ENCODE data around the gene LANCL2.
"Not testable (repeated sequence)": the region's sequence is repeated elsewhere in the genome, so short reads cannot be mapped to it uniquely, and the experiment has no call there.

LANCL2 gene

GRCh38 chr7:55363386-55364170 lies 1.6 kb upstream of the LANCL2 start:
- no peak for DNase-seq

- DNase-seq = peak; percentile 97 to 99 (median 98)
These were observed 731 bp downstream of the LANCL2 start for GRCh38 chr7:55365675-55366460.

- DNase-seq = peak; percentile 22 to 33 (median 28)
These were observed 1.4 kb downstream of the LANCL2 start for GRCh38 chr7:55366461-55367070.

- DNase-seq = no peak
These were observed 2.2 kb downstream of the LANCL2 start for GRCh38 chr7:55367283-55367840.

DNA sequence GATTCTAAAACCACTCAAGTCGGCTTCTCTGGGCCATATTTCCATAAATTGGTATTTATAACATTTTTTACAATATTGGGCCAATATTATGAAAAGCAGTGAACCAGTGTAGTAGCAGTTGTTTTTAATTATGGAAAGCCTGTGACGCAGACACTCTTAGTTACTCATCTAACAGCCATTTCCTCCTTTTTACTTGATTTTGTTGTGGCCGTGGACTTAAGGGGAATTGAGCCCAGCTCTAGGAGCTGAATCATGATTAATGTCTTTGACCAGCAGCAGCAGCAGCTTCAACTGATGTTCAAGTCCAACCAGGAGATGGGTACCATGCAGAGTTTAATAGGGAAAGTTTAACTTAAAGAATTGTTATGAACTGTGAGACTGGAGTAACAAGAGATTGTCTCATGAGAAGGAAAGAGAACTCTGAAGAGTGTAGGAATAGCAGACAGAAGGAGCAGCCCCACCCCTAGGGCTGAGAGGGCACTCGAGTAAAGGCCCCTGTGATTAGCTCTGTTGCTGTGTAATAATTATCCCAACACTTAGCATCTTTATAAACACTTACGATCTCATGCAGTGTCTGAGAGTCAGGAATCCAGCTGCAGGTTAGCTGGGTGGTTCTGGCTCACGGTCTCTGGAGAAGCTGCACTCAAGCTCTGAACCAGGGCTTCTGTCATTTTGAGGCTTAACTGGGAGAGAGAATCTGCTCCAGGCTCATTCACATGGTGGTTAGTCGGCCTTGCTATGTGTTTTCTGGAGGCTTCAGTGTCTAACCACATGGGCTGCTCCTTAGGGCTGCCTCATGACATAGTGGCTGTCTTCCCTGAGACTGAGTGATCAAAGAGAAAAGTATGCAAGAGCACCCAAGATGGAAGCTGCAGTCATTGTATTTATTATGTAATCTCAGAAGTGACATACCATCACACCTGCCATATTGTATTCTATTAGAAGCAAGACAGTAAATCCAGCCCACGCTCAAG lies 4.6 kb downstream of the LANCL2 start:
- DNase-seq = peak in 3 of 4 experiments; percentile 11 to 40 (median 27)

DNA sequence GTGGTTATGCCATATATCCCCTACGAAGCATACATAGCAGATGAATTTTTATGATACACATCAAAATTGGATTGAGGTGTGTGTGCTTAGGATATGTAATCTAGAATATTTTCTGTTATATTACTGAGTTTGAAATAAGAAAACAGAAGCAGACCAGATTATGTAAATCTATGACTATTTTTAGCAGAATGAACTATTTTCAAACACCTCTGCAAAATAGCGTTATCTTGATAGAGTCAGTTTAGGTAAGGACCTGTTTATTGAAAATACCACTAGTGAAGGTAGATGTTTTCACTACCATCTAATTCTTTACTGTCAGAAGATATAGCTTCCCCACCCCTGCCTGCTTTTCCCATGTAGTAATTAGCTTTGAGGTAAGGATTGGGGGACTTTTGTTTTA lies 9.1 kb downstream of the LANCL2 start:
- DNase-seq = no peak

DNA sequence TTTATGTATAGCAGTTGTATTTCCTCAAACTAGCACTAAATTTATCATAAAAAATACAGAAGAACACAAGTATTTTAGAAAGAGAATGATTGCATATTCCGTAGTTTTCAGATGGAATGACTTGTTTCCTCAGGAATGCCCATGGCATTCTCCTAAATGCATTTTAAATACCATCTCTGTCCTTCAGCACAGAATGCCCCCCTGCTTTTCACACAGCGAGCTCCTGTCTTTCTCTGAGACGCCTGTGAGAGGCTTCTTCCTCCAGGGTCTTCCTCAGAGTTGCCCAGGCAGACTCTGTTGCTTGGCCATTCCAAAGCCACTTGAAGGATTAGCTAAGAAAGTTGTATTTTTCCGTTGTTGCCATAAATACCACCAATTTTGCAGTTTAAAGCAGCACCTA lies 10.1 kb downstream of the LANCL2 start:
- no peak for DNase-seq

GRCh38 chr7:55377162-55377817 lies 12.2 kb downstream of the LANCL2 start:
- DNase-seq = no peak

- DNase-seq = no peak
These were observed 14.1 kb downstream of the LANCL2 start for GRCh38 chr7:55379285-55379684.

DNA sequence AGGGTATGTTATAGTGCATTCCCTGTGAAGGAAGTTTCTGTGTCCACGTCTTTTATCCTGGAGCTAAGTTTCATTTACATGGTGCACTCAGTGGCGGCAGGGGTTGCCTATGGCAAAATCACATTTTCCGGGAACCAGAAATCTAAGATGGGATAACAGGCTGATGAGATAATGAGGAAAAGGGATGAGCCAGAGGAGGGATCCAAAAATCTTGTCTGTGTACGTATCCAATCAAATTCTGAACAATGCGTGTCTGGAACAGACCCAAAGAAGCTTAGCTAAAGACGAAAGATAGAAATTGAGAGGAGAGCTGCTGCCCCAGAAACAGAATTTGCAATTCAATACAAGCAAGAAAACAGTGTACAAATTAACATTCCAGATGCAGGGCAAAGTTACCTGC lies 16.1 kb downstream of the LANCL2 start:
- DNase-seq = no peak

DNA sequence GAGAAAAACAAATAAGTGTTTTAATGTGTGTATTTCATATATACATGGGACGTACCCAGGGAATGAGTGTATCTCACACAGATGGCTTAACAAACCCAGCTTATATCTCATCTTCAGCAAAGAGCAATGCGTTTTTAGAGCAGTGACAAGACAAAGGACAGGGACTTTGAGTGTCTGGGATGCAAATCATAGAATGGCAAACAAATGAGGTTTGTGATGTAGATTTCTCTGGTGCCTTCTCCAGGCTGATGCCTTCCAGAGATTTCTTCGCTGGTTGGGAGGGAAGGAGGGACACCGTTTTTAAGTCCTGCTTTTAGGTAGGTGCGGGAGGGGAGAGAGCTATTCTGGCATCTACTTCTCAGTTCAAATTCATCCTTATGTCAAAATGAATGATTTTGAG lies 16.6 kb downstream of the LANCL2 start:
- no peak for DNase-seq

DNA sequence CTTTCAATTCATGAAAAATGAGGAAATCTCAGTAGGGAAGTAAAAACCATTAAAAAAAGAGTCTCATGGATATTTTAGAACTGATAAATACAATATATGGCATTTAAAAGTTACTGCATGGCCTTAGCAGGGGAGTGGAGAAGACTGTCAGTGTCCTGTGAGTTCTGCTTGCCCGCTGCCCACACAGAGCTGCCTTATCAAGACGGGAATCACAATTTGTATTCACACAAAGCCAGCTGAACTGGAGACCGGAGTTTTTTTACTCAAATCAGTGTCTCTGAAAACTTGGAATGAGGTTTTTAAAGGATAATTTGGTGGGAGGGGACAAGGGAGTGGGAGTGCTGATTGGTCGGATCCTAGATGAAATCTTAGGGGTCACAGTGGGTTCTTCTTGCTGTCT lies 17.1 kb downstream of the LANCL2 start:
- no peak for DNase-seq

DNA sequence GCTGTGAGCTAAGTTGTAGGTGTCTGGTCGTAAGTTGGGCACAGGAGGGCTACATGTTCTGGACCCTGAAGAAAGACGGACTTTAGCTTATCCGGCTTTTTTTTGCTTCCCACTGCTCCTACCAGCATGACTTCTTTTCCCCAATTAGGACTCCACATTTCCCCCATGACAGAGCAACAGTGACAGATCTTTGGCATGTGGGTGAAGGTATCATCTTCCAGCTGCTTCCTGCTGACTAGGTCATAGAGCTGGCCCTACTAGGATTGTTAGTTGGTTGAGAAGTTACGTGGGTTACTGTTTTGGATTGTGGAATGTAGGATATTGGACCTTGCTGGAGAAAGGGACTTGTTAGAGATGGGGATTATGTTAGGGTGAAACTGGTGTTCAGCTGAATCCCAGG lies 21.4 kb downstream of the LANCL2 start:
- no peak for DNase-seq

GRCh38 chr7:55387062-55387965 lies 22.2 kb downstream of the LANCL2 start:
- peak in 2 of 4 experiments; percentile 4 to 14 for DNase-seq

DNA sequence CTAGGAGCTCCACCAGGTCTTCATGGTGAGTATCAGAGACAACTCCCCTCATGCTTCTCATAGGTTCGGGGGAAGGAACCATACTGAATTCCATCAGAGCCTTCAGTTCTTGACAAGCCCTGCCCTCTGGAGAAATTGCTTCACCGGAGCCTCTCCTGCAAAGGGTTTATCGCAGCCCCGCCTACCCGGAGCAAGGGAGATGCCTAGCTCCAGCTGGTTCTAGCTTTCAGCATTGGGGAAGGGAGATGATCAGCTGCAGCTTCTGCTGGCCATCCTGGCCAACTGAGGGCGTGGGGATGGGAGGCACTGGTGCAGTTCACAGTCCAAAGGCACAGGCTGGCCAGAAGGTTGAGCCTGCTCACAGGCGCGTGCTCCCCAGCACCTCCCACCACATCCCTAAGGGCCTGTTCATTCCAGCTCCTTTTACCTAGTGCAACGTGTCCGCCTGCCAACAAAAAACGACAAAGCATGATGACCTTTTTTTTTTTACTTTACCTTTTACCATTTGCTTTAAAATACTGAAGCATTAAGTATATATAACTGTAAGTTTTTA lies 31.2 kb downstream of the LANCL2 start:
- no peak for DNase-seq

GRCh38 chr7:55397617-55398016 lies 32.5 kb downstream of the LANCL2 start:
- no peak for DNase-seq

DNA sequence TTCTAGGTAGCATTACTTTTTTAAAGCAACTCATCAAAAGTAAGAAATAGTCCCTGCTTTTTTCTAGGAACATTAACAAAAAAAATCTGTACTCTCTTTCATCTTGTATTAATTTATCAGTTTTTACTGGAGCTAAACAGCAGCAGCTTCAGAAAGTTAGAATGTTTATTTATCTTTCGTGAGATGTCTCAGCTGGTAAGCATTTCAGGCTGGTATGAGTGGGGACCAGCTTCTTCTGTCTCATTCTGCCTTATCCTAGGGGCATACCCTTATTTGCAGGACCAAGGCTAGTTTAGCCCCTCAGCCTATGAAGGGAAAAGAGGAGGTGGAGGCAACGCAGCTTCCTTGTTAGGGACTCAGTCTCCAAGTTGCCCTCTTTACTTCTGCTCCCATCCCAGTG lies 35.1 kb downstream of the LANCL2 start:
- no peak for DNase-seq

DNA sequence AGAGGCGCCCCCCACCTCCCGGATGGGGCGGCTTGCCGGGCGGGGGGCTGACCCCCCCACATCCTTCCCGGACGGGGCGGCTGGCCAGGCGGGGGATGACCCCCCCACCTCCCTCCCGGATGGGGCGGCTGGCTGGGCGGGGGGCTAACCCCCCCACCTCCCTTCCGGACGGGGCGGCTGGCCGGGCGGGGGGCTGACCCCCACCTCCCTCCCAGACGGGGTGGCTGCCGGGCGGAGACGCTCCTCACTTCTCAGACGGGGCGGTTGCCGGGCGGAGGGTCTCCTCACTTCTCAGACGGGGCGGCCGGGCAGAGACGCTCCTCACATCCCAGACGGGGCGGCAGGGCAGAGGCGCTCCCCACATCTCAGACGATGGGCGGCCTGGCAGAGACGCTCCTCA lies 37.4 kb downstream of the LANCL2 start:
- DNase-seq = not testable (repeated sequence)

DNA sequence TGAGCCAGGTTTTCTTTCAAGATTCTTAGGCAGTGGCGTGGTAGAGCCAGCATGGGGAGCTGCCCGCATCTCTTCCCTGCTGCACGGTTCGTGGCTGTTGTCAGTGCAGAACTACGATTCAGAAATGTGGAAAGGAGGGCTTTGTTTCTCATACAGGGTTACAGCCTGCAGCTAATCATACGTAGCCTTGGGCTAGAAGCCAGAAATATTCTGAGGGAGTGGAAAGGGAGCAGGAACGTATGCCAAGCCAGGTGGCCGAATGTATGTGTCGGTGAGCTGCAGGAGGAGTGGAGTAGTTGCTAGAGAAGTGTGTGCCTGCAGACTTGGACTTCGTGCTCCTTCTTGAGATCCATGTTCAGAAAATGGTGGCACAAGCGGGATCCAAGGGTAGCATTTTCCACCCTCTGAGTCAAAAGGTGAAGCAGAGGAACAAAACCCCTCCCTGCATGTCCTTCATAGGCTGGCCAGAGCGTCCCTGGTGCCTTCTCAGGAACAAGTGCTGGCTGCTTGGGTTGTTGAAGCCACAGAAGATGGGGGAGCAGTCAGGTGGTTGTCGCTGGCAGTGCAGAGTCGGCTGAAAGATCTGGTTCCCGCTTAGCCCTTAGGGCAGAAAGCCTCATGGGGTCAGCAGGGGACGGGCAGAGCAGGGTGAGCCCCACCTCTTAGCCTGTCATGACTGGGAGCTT lies 40.9 kb downstream of the LANCL2 start:
- DNase-seq = no peak

Measured in suppressor macrophage (primary cell).